ENCODE data around the gene LRRC19. TPM values are rescaled to one million over a fixed set of nuclear protein-coding genes. Genes with fewer than 3 reads are reported as not detected.

The LRRC19 gene
- polyA plus RNA-seq, 3 donors = not detected

DNA sequence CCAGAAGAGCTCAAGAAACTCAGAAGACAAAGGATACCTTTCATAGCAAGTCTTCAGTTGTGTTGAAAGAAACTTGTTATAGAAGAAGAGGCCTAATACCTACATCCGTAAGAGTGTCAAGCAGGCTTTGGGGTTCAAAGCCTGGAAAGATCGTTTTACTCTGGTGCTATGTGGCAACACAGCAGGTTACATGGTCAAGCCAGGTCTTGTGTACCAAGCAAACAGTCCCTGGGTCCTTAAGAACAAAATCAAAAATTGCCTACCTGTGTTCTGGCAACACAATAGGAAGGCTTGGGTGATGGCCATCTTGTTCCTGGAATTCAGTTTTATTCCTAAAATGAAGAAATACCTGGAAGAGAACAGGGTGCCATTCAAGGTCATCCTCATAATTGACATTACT is 32.0 kb upstream of the LRRC19 start:
- 100% methylated on average over 2 of the region's 2 CpGs for WGBS (ENCODE audit: insufficient coverage)
- H3K79me2 ChIP-seq (ENCODE audit: insufficient read depth, low read length) = no peaks in the 10 kb centered on the region

GRCh38 chr9:27033815-27034403 is 28.4 kb upstream of the LRRC19 start:
- Histone ChIP-seq H3K9me3 (replicated peaks in 1 of 2; ENCODE audit: control insufficient read depth in 1 of 2, insufficient read depth in 1 of 2, low read length in 2 of 2) (no peaks in the 10 kb centered on the region), H4K20me1 (ENCODE audit: insufficient read depth, low read length) (no peaks in the 10 kb centered on the region), H3K36me3 (replicated peaks in 1 of 2; ENCODE audit: control insufficient read depth in 1 of 2, insufficient read depth in 2 of 2, low read length in 2 of 2) (no peaks in the 10 kb centered on the region), H3K79me2 (ENCODE audit: insufficient read depth, low read length) (no peaks in the 10 kb centered on the region), H3K4me3 (replicated peaks in 1 of 3; ENCODE audit: low read depth in 2 of 3, low read length in 3 of 3) (no peak overlapping the region), H3K27ac (ENCODE audit: low read depth in 1 of 2, low read length in 2 of 2) (no peak overlapping the region), H3K4me1 (ENCODE audit: control insufficient read depth in 1 of 2, insufficient read depth in 2 of 2, low read length in 2 of 2) (peaks cover 0 to 6% of the 10 kb centered on the region in 2 donors), H3K4me2 (replicated peaks; ENCODE audit: extremely low read depth, low read length, poor library complexity, severe bottlenecking) (no peak overlapping the region), H3K9ac (ENCODE audit: insufficient read depth, low read length, poor library complexity, severe bottlenecking) (no peak overlapping the region), H3K27me3 (ENCODE audit: control insufficient read depth in 2 of 2, insufficient read depth in 2 of 2, low read length in 2 of 2) (no peaks in the 10 kb centered on the region), H2AFZ (ENCODE audit: insufficient read depth, low read depth, low read length, poor library complexity, severe bottlenecking) (no peak overlapping the region)
- peaks cover 0 to 4% of the 10 kb centered on the region in 2 donors for H3K36me3 Mint-ChIP-seq
- peak; percentile 15 to 40 (median 36) for DNase-seq
- intact Hi-C loops (cut with micrococcal nuclease) = no loop called here
- TF ChIP-seq, protein P1, sequence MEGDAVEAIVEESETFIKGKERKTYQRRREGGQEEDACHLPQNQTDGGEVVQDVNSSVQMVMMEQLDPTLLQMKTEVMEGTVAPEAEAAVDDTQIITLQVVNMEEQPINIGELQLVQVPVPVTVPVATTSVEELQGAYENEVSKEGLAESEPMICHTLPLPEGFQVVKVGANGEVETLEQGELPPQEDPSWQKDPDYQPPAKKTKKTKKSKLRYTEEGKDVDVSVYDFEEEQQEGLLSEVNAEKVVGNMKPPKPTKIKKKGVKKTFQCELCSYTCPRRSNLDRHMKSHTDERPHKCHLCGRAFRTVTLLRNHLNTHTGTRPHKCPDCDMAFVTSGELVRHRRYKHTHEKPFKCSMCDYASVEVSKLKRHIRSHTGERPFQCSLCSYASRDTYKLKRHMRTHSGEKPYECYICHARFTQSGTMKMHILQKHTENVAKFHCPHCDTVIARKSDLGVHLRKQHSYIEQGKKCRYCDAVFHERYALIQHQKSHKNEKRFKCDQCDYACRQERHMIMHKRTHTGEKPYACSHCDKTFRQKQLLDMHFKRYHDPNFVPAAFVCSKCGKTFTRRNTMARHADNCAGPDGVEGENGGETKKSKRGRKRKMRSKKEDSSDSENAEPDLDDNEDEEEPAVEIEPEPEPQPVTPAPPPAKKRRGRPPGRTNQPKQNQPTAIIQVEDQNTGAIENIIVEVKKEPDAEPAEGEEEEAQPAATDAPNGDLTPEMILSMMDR (IDR thresholded peaks at IDR 0.05) = peak; percentile 81
- peaks cover 2% of the 10 kb centered on the region for H3K4me1 Mint-ChIP-seq
- no peak overlapping the region for H3K27ac Mint-ChIP-seq
- H3K4me3 Mint-ChIP-seq = no peak overlapping the region
- H3K27me3 Mint-ChIP-seq (ENCODE audit: low read depth in 3 of 3) = peaks cover 0 to 2% (median 0%) of the 10 kb centered on the region in 3 donors
- H3K9me3 Mint-ChIP-seq = peaks cover 0 to 4% (median 0%) of the 10 kb centered on the region in 7 donors
- no CpG with 5 or more reads among the region's 4 CpGs for WGBS (ENCODE audit: insufficient coverage)

More for the DNA sequence above, 32.0 kb upstream of the LRRC19 start:
- Histone ChIP-seq H3K4me3 (replicated peaks in 1 of 3; ENCODE audit: low read depth in 2 of 3, low read length in 3 of 3) (no peak overlapping the region), H2AFZ (ENCODE audit: insufficient read depth, low read depth, low read length, poor library complexity, severe bottlenecking) (no peak overlapping the region), H3K27ac (ENCODE audit: low read depth in 1 of 2, low read length in 2 of 2) (no peak overlapping the region), H3K9ac (ENCODE audit: insufficient read depth, low read length, poor library complexity, severe bottlenecking) (no peak overlapping the region), H3K27me3 (ENCODE audit: control insufficient read depth in 2 of 2, insufficient read depth in 2 of 2, low read length in 2 of 2) (no peaks in the 10 kb centered on the region), H4K20me1 (ENCODE audit: insufficient read depth, low read length) (no peaks in the 10 kb centered on the region), H3K36me3 (replicated peaks in 1 of 2; ENCODE audit: control insufficient read depth in 1 of 2, insufficient read depth in 2 of 2, low read length in 2 of 2) (no peaks in the 10 kb centered on the region), H3K4me1 (ENCODE audit: control insufficient read depth in 1 of 2, insufficient read depth in 2 of 2, low read length in 2 of 2) (no peaks in the 10 kb centered on the region), H3K4me2 (replicated peaks; ENCODE audit: extremely low read depth, low read length, poor library complexity, severe bottlenecking) (no peak overlapping the region), H3K9me3 (replicated peaks in 1 of 2; ENCODE audit: control insufficient read depth in 1 of 2, insufficient read depth in 1 of 2, low read length in 2 of 2) (no peaks in the 10 kb centered on the region)
- no peak for DNase-seq
- TF ChIP-seq, protein P1 (IDR thresholded peaks at IDR 0.05) = no peak
- H3K27ac Mint-ChIP-seq = no peak overlapping the region
- peaks cover 0 to 2% (median 0%) of the 10 kb centered on the region in 3 donors for H3K27me3 Mint-ChIP-seq (ENCODE audit: low read depth in 3 of 3)
- H3K4me1 Mint-ChIP-seq = no peaks in the 10 kb centered on the region
- intact Hi-C loops (cut with micrococcal nuclease) = no loop called here
- no peaks in the 10 kb centered on the region for H3K9me3 Mint-ChIP-seq
- no peak overlapping the region for H3K4me3 Mint-ChIP-seq
- peaks cover 0 to 4% of the 10 kb centered on the region in 2 donors for H3K36me3 Mint-ChIP-seq

Data from CD14-positive monocyte (primary cell).